ENCODE results near the gene RPS17.

The RPS17 gene

DNA sequence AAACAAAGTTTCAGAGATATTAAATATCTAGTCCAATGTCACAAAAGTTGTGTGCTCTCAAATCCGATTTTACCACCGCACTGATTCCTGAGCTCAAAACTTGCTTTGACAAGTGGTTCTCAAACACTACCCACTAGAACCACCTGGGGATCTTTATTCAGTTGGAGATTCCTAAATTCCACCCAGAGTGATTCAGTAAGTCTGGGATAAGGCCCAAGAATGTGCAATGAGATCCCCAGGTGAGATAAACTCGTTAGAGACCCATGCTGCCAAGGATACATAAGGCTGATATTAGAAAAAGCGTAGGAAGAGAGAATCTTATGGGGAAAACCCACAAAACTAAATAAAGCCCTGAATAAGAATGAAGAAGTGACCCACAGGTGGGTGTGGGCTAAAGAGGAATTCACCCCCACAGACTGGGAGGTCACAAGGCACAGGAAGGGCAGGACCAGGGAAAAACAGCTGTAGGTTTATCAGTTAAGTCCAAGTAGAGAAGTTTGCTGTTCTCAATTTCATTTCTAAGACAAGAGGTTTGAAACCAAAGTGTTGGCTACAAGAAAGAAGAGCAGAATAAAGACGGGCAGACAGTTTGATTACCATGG, 11.5 kb upstream of the RPS17 start:
- DNase-seq (ENCODE audit: insufficient read length, low spot score) (no peak), FAIRE-seq (no peak)
- TF ChIP-seq POLR2A (IDR thresholded peaks at IDR 0.05; ENCODE audit: low read depth, low read length) (no peak), SPI1 (IDR thresholded peaks at IDR 0.05; ENCODE audit: low read depth, low read length) (peak; percentile 74)

DNA sequence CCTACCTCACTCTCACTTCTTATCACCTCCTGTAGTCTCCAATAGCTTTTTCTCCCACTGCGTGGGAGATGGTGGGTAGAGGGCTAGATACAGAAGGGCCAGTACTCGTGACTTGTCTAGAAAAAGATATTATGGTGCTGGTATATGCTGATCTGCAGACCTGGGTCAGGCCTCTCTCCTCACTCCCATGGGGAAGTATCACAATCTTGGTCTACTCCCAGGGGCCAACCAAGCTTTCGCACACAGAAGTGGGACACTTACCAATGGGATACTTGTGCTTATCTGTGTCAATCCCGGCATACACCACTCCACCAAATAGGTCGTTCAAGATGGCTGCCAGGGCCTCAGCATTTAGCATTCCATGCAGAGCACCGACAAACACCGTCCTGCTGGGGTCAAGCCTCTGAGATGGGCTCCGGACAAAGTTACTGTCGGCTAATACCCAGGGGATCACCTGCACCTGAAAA, 9.0 kb upstream of the RPS17 start:
- FAIRE-seq, result no peak
- no peak for TF ChIP-seq SPI1 (IDR thresholded peaks at IDR 0.05; ENCODE audit: low read depth, low read length)
- TF ChIP-seq POLR2A (IDR thresholded peaks at IDR 0.05; ENCODE audit: low read depth, low read length), result no peak
- no peak for TF ChIP-seq POLR2AphosphoS5 (IDR thresholded peaks at IDR 0.05; ENCODE audit: low read depth, low read length)
- TF ChIP-seq TAF1 (IDR thresholded peaks at IDR 0.05; ENCODE audit: low read depth, low read length), result no peak
- no peak for TF ChIP-seq POU2F2 (IDR thresholded peaks at IDR 0.05; ENCODE audit: low read depth, low read length)
- no peak for TF ChIP-seq PAX5 (IDR thresholded peaks at IDR 0.05; ENCODE audit: insufficient read depth, low read length, severe bottlenecking)
- DNase-seq (ENCODE audit: insufficient read length, low spot score), result no peak

DNA sequence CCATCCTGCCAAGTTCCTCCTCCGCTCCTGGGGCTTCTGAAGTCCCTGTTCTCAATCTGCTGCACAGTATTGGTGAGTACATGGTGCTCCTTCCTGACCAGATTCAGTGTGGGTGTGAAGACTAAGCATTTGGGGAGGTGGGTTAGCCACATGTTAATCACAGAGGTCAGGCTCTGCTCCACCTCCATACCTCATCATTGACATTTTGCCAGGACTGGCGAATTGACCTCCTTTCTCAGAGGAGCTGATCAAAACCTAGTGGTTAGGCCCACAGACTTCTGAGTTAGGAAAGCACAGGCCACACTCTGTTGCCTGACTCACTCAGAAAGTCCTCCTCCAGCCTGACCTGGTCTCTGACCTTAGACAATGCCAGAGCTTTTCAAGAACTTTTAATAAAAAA, 8.4 kb upstream of the RPS17 start:
- peak; percentile 51 for FAIRE-seq
- TF ChIP-seq POLR2A (IDR thresholded peaks at IDR 0.05; ENCODE audit: low read depth, low read length) (no peak), TAF1 (IDR thresholded peaks at IDR 0.05; ENCODE audit: low read depth, low read length) (no peak), SPI1 (IDR thresholded peaks at IDR 0.05; ENCODE audit: low read depth, low read length) (no peak), POU2F2 (IDR thresholded peaks at IDR 0.05; ENCODE audit: low read depth, low read length) (no peak), PAX5 (IDR thresholded peaks at IDR 0.05; ENCODE audit: insufficient read depth, low read length, severe bottlenecking) (no peak), POLR2AphosphoS5 (IDR thresholded peaks at IDR 0.05; ENCODE audit: low read depth, low read length) (no peak)
- no peak for DNase-seq (ENCODE audit: insufficient read length, low spot score)

- TF ChIP-seq TAF1 (IDR thresholded peaks at IDR 0.05; ENCODE audit: low read depth, low read length) (no peak), POLR2A (IDR thresholded peaks at IDR 0.05; ENCODE audit: low read depth, low read length) (no peak), POU2F2 (IDR thresholded peaks at IDR 0.05; ENCODE audit: low read depth, low read length) (no peak), SPI1 (IDR thresholded peaks at IDR 0.05; ENCODE audit: low read depth, low read length) (no peak), PAX5 (IDR thresholded peaks at IDR 0.05; ENCODE audit: insufficient read depth, low read length, severe bottlenecking) (no peak), POLR2AphosphoS5 (IDR thresholded peaks at IDR 0.05; ENCODE audit: low read depth, low read length) (no peak)
- DNase-seq (ENCODE audit: insufficient read length, low spot score) (no peak), FAIRE-seq (no peak)
These were observed 5.2 kb upstream of the RPS17 start for GRCh38 chr15:82545478-82545877.

- no peak for FAIRE-seq
- TF ChIP-seq POLR2AphosphoS5 (IDR thresholded peaks at IDR 0.05; ENCODE audit: low read depth, low read length) (no peak), POU2F2 (IDR thresholded peaks at IDR 0.05; ENCODE audit: low read depth, low read length) (no peak), PAX5 (IDR thresholded peaks at IDR 0.05; ENCODE audit: insufficient read depth, low read length, severe bottlenecking) (no peak), TAF1 (IDR thresholded peaks at IDR 0.05; ENCODE audit: low read depth, low read length) (no peak), SPI1 (IDR thresholded peaks at IDR 0.05; ENCODE audit: low read depth, low read length) (no peak), POLR2A (IDR thresholded peaks at IDR 0.05; ENCODE audit: low read depth, low read length) (no peak)
- DNase-seq (ENCODE audit: insufficient read length, low spot score), result no peak
These were observed 4.7 kb upstream of the RPS17 start for GRCh38 chr15:82545002-82545401.

- no peak for TF ChIP-seq PAX5 (IDR thresholded peaks at IDR 0.05; ENCODE audit: insufficient read depth, low read length, severe bottlenecking)
- TF ChIP-seq POU2F2 (IDR thresholded peaks at IDR 0.05; ENCODE audit: low read depth, low read length), result no peak
- no peak for DNase-seq (ENCODE audit: insufficient read length, low spot score)
- FAIRE-seq, result no peak
These were observed 4.2 kb upstream of the RPS17 start for GRCh38 chr15:82544431-82544830.

- no peak for TF ChIP-seq POLR2AphosphoS5 (IDR thresholded peaks at IDR 0.05; ENCODE audit: low read depth, low read length)
- no peak for TF ChIP-seq POLR2A (IDR thresholded peaks at IDR 0.05; ENCODE audit: low read depth, low read length)
- no peak for TF ChIP-seq TAF1 (IDR thresholded peaks at IDR 0.05; ENCODE audit: low read depth, low read length)
- TF ChIP-seq SPI1 (IDR thresholded peaks at IDR 0.05; ENCODE audit: low read depth, low read length), result no peak
- no peak for TF ChIP-seq PAX5 (IDR thresholded peaks at IDR 0.05; ENCODE audit: insufficient read depth, low read length, severe bottlenecking)
- TF ChIP-seq POU2F2 (IDR thresholded peaks at IDR 0.05; ENCODE audit: low read depth, low read length), result no peak
- no peak for DNase-seq (ENCODE audit: insufficient read length, low spot score)
- FAIRE-seq, result no peak
These were observed 2.9 kb upstream of the RPS17 start for GRCh38 chr15:82543160-82543559.

GRCh38 chr15:82540984-82541431, 751 bp upstream of the RPS17 start:
- DNase-seq (ENCODE audit: insufficient read length, low spot score) (peak; percentile 26), FAIRE-seq (no peak)
- TF ChIP-seq PAX5 (IDR thresholded peaks at IDR 0.05; ENCODE audit: insufficient read depth, low read length, severe bottlenecking) (no peak), POLR2A (IDR thresholded peaks at IDR 0.05; ENCODE audit: low read depth, low read length) (no peak), POLR2AphosphoS5 (IDR thresholded peaks at IDR 0.05; ENCODE audit: low read depth, low read length) (no peak), SPI1 (IDR thresholded peaks at IDR 0.05; ENCODE audit: low read depth, low read length) (no peak), TAF1 (IDR thresholded peaks at IDR 0.05; ENCODE audit: low read depth, low read length) (no peak), POU2F2 (IDR thresholded peaks at IDR 0.05; ENCODE audit: low read depth, low read length) (no peak)

GRCh38 chr15:82539691-82540054, 584 bp downstream of the RPS17 start:
- no peak for DNase-seq (ENCODE audit: insufficient read length, low spot score)
- TF ChIP-seq SPI1 (IDR thresholded peaks at IDR 0.05; ENCODE audit: low read depth, low read length), result no peak
- no peak for TF ChIP-seq POU2F2 (IDR thresholded peaks at IDR 0.05; ENCODE audit: low read depth, low read length)
- no peak for TF ChIP-seq TAF1 (IDR thresholded peaks at IDR 0.05; ENCODE audit: low read depth, low read length)
- TF ChIP-seq POLR2A (IDR thresholded peaks at IDR 0.05; ENCODE audit: low read depth, low read length), result no peak
- TF ChIP-seq PAX5 (IDR thresholded peaks at IDR 0.05; ENCODE audit: insufficient read depth, low read length, severe bottlenecking), result no peak
- TF ChIP-seq POLR2AphosphoS5 (IDR thresholded peaks at IDR 0.05; ENCODE audit: low read depth, low read length), result no peak
- FAIRE-seq, result no peak

- no peak for DNase-seq (ENCODE audit: insufficient read length, low spot score)
- TF ChIP-seq SPI1 (IDR thresholded peaks at IDR 0.05; ENCODE audit: low read depth, low read length) (no peak), POLR2A (IDR thresholded peaks at IDR 0.05; ENCODE audit: low read depth, low read length) (no peak), TAF1 (IDR thresholded peaks at IDR 0.05; ENCODE audit: low read depth, low read length) (no peak), PAX5 (IDR thresholded peaks at IDR 0.05; ENCODE audit: insufficient read depth, low read length, severe bottlenecking) (no peak), POU2F2 (IDR thresholded peaks at IDR 0.05; ENCODE audit: low read depth, low read length) (no peak), POLR2AphosphoS5 (IDR thresholded peaks at IDR 0.05; ENCODE audit: low read depth, low read length) (no peak)
- no peak for FAIRE-seq
These were observed 1.1 kb downstream of the RPS17 start for GRCh38 chr15:82538961-82539690.

Measured in GM12891 (cell line).